Lower lobe of right lung (tissue), 2 donors: ENCODE results near the gene LPP. TPM values are rescaled to one million over a fixed set of nuclear protein-coding genes. Genes with fewer than 3 reads are reported as not detected.

Source experiments
- ATAC-seq, 2 donors: fragments of 200-7000 bp; cut with Tn5 transposase; one replicate each; pipeline ENCODE4 v1.9.1; 2020 to 2022; ENCODE audit warnings: mild to moderate bottlenecking in 2 of 2, moderate library complexity in 2 of 2
- DNase-seq: peaks from one replicate; pipeline ENCODE4 v3.0.0-alpha.2; 2020
- H3K27ac ChIP-seq: fragments of 200-600 bp; one replicate; pipeline ENCODE4 v1.8.0; 2022
- H3K27me3 ChIP-seq: fragments of 200-600 bp; one replicate; pipeline ENCODE4 v1.8.0; 2022; ENCODE audit warnings: low read depth
- H3K36me3 ChIP-seq: fragments of 200-600 bp; one replicate; pipeline ENCODE4 v1.8.0; 2022; ENCODE audit warnings: mild to moderate bottlenecking
- H3K4me1 ChIP-seq: fragments of 200-600 bp; one replicate; pipeline ENCODE4 v1.8.0; 2022
- H3K4me3 ChIP-seq: fragments of 200-600 bp; one replicate; pipeline ENCODE4 v1.8.0; 2022; ENCODE audit warnings: mild to moderate bottlenecking
- H3K9me3 ChIP-seq: fragments of 200-600 bp; one replicate; pipeline ENCODE4 v1.8.0; 2022
- intact Hi-C: fragments of 100-400 bp; cut with DNase I; formaldehyde crosslinking; loops from one replicate; pipeline ENCODE4 v1.11.0; 2022
- total RNA-seq: library from RNA; stranded (reverse); fragmentation: NEBNext Ultra II Directional; extraction: Animal tissue kit (Norgen Biotek cat#: 25700); gene quantifications from one replicate; pipeline ENCODE4 v1.2.1, GENCODE V29; 2021
- TF ChIP-seq, protein P1 (sequence below): fragments of 200-600 bp; IDR thresholded peaks from one replicate; pipeline ENCODE4 v1.8.0; 2022; ENCODE audit warnings: antibody characterized with exemption, mild to moderate bottlenecking
- donor health status: DM: no; HTN: yes; CAD: no; lungs with severe emphysema.

Gene LPP
- total RNA-seq, 1 donor from 2014 or later: 180 TPM

DNA sequence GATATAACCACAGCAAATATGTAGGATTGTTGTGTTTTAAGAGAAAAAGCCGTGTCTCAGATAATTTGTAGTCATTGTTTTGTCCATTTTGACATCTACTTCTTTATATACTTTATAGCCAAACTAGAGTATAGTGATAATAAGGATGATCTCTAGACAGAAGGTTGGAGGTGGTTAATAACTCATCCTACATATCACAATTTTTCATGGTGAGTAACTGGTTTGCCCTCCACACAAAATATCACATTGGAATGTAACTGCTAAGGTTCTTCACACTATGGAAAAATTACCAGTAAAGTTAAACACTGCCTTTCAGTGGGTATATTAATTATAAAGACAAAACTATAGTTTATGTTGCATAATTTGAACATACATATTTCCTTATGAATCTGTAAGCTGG lies 380.7 kb downstream of the LPP start:
- H3K27me3 ChIP-seq: no peaks in the 10 kb centered on the region
- intact Hi-C loops: no loop called here
- no peak overlapping the region for H3K4me3 ChIP-seq
- no peaks in the 10 kb centered on the region for H3K9me3 ChIP-seq
- DNase-seq: no peak
- TF ChIP-seq, protein P1, sequence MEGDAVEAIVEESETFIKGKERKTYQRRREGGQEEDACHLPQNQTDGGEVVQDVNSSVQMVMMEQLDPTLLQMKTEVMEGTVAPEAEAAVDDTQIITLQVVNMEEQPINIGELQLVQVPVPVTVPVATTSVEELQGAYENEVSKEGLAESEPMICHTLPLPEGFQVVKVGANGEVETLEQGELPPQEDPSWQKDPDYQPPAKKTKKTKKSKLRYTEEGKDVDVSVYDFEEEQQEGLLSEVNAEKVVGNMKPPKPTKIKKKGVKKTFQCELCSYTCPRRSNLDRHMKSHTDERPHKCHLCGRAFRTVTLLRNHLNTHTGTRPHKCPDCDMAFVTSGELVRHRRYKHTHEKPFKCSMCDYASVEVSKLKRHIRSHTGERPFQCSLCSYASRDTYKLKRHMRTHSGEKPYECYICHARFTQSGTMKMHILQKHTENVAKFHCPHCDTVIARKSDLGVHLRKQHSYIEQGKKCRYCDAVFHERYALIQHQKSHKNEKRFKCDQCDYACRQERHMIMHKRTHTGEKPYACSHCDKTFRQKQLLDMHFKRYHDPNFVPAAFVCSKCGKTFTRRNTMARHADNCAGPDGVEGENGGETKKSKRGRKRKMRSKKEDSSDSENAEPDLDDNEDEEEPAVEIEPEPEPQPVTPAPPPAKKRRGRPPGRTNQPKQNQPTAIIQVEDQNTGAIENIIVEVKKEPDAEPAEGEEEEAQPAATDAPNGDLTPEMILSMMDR: no peak
- H3K27ac ChIP-seq: no peak overlapping the region
- no peaks in the 10 kb centered on the region for H3K36me3 ChIP-seq
- ATAC-seq: no peak
- no peaks in the 10 kb centered on the region for H3K4me1 ChIP-seq

GRCh38 chr3:188537606-188538005 lies 383.6 kb downstream of the LPP start:
- no peaks in the 10 kb centered on the region for H3K4me1 ChIP-seq
- intact Hi-C loops: no loop called here
- TF ChIP-seq, protein P1: no peak
- DNase-seq: no peak
- ATAC-seq: no peak
- H3K4me3 ChIP-seq: no peak overlapping the region
- H3K36me3 ChIP-seq: no peaks in the 10 kb centered on the region
- no peaks in the 10 kb centered on the region for H3K27me3 ChIP-seq
- H3K27ac ChIP-seq: no peak overlapping the region
- no peaks in the 10 kb centered on the region for H3K9me3 ChIP-seq

DNA sequence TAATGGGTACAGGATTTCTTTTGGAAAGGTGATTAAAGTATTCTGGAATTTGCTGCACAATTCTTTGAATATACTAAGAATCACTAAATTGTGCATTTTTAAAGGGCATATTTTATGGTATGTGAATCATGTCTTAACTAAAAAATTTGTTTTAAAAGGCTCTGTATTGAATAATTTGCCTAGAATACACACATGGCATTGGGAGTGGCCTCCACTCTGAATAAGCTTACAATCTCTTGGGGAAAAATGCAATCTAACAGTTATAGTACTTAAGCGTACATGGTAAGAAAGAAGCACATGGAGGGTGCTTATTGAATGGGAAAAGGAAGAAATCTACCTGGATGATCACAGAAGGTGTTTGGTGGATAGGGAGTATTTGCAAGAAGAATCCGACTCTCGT lies 385.1 kb downstream of the LPP start:
- no peaks in the 10 kb centered on the region for H3K9me3 ChIP-seq
- no peak overlapping the region for H3K27ac ChIP-seq
- intact Hi-C loops: no loop called here
- H3K36me3 ChIP-seq: no peaks in the 10 kb centered on the region
- no peak for ATAC-seq
- no peak overlapping the region for H3K4me3 ChIP-seq
- TF ChIP-seq, protein P1: no peak
- DNase-seq: no peak
- no peaks in the 10 kb centered on the region for H3K27me3 ChIP-seq
- H3K4me1 ChIP-seq: no peaks in the 10 kb centered on the region

GRCh38 chr3:188539631-188540194 lies 385.8 kb downstream of the LPP start:
- intact Hi-C loops: no loop called here
- ATAC-seq: no peak
- Histone ChIP-seq H3K27ac (no peak overlapping the region), H3K9me3 (no peaks in the 10 kb centered on the region), H3K4me1 (no peaks in the 10 kb centered on the region), H3K27me3 (no peaks in the 10 kb centered on the region), H3K4me3 (no peak overlapping the region), H3K36me3 (no peaks in the 10 kb centered on the region)
- TF ChIP-seq, protein P1: no peak
- no peak for DNase-seq

DNA sequence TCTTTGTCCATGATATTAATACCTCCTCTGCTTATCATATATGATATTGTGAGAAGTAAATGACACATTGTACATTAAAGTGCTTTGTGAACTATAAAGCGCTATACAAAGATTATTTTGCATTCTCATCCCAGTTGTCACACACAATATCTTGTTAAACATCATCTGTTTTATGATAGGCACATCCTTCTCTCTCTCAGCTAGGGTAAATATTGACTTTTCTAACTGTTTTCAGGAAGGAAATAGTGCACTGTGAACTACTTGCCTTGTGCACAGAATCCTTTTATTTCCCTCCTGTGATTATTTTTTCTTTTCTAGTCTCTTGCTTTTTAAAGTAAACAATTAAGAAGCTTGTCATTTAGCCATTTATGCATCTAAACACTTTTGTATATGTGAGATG lies 388.2 kb downstream of the LPP start:
- ATAC-seq: no peak
- intact Hi-C loops: no loop called here
- TF ChIP-seq, protein P1: no peak

More for the DNA sequence above, 388.2 kb downstream of the LPP start:
- DNase-seq: no peak
- no peaks in the 10 kb centered on the region for H3K4me1 ChIP-seq
- no peaks in the 10 kb centered on the region for H3K36me3 ChIP-seq
- no peak overlapping the region for H3K4me3 ChIP-seq
- no peak overlapping the region for H3K27ac ChIP-seq
- no peaks in the 10 kb centered on the region for H3K9me3 ChIP-seq
- H3K27me3 ChIP-seq: no peaks in the 10 kb centered on the region
